ENCODE results near the gene USPL1.

DNA sequence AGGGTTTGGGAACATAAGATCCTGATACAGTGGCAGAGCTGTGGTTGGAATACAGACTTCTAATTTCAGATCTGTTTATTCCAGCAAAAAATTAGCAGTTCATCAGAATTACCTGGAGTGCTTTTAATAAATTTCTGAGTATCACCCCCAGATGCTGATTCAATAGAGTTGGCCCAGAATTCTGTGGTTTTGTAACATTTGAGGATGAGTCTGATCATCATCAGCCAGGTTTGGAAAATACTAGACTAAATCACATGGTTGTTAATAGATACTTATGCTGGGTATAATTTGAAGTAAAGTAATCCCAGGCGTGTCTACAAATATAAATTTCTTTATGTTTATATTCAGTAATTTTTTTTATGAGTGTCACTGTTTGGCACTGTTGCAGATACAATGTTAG lies 4.8 kb downstream of the USPL1 start:
- TF ChIP-seq NR2C2 (CRISPR knock-in tag; IDR thresholded peaks at IDR 0.05; ENCODE audit: borderline replicate concordance): no peak
- TF ChIP-seq CEBPB (IDR thresholded peaks at IDR 0.05; ENCODE audit: borderline replicate concordance, low read depth, low read length): no peak
- no peak for TF ChIP-seq RAD21 (CRISPR knock-in tag; IDR thresholded peaks at IDR 0.05)
- TF ChIP-seq POLR2A (IDR thresholded peaks at IDR 0.05; ENCODE audit: insufficient read depth in 1 of 2, low read depth in 2 of 2, low read length in 2 of 2): no peak
- TF ChIP-seq HNRNPUL1 (IDR thresholded peaks at IDR 0.05; ENCODE audit: low read depth, low read length): no peak
- TF ChIP-seq TCF7 (IDR thresholded peaks at IDR 0.05; ENCODE audit: low read depth): no peak
- no peak for TF ChIP-seq EZH2 (conservative IDR thresholded peaks at IDR 0.05; ENCODE audit: low read depth, low read length)
- TF ChIP-seq HMG20A (CRISPR knock-in tag; IDR thresholded peaks at IDR 0.05; ENCODE audit: borderline replicate concordance): no peak
- TF ChIP-seq ZNF792 (CRISPR knock-in tag; IDR thresholded peaks at IDR 0.05): no peak
- TF ChIP-seq, protein P1, sequence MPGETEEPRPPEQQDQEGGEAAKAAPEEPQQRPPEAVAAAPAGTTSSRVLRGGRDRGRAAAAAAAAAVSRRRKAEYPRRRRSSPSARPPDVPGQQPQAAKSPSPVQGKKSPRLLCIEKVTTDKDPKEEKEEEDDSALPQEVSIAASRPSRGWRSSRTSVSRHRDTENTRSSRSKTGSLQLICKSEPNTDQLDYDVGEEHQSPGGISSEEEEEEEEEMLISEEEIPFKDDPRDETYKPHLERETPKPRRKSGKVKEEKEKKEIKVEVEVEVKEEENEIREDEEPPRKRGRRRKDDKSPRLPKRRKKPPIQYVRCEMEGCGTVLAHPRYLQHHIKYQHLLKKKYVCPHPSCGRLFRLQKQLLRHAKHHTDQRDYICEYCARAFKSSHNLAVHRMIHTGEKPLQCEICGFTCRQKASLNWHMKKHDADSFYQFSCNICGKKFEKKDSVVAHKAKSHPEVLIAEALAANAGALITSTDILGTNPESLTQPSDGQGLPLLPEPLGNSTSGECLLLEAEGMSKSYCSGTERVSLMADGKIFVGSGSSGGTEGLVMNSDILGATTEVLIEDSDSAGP (CRISPR knock-in tag; IDR thresholded peaks at IDR 0.05; ENCODE audit: borderline replicate concordance): no peak
- TF ChIP-seq, protein P2, sequence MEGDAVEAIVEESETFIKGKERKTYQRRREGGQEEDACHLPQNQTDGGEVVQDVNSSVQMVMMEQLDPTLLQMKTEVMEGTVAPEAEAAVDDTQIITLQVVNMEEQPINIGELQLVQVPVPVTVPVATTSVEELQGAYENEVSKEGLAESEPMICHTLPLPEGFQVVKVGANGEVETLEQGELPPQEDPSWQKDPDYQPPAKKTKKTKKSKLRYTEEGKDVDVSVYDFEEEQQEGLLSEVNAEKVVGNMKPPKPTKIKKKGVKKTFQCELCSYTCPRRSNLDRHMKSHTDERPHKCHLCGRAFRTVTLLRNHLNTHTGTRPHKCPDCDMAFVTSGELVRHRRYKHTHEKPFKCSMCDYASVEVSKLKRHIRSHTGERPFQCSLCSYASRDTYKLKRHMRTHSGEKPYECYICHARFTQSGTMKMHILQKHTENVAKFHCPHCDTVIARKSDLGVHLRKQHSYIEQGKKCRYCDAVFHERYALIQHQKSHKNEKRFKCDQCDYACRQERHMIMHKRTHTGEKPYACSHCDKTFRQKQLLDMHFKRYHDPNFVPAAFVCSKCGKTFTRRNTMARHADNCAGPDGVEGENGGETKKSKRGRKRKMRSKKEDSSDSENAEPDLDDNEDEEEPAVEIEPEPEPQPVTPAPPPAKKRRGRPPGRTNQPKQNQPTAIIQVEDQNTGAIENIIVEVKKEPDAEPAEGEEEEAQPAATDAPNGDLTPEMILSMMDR (CRISPR knock-in tag; IDR thresholded peaks at IDR 0.05): no peak
- TF ChIP-seq ZNF383 (CRISPR knock-in tag; IDR thresholded peaks at IDR 0.05; ENCODE audit: borderline replicate concordance): no peak
- no peak for TF ChIP-seq ELF1 (CRISPR knock-in tag; IDR thresholded peaks at IDR 0.05)
- no peak for TF ChIP-seq SUZ12 (IDR thresholded peaks at IDR 0.05; ENCODE audit: low read depth, low read length)
